COLO668 (cell line): ENCODE data around the gene ZNF330.
"Not testable (repeated sequence)": the region's sequence is repeated elsewhere in the genome, so short reads cannot be mapped to it uniquely, and the experiment has no call there.

Experiments
- DNase-seq: peaks from one replicate; lab custom pipeline; 2025; ENCODE audit not compliant: unreplicated experiment; lab: John Stamatoyannopoulos, UW

The ZNF330 gene

DNA sequence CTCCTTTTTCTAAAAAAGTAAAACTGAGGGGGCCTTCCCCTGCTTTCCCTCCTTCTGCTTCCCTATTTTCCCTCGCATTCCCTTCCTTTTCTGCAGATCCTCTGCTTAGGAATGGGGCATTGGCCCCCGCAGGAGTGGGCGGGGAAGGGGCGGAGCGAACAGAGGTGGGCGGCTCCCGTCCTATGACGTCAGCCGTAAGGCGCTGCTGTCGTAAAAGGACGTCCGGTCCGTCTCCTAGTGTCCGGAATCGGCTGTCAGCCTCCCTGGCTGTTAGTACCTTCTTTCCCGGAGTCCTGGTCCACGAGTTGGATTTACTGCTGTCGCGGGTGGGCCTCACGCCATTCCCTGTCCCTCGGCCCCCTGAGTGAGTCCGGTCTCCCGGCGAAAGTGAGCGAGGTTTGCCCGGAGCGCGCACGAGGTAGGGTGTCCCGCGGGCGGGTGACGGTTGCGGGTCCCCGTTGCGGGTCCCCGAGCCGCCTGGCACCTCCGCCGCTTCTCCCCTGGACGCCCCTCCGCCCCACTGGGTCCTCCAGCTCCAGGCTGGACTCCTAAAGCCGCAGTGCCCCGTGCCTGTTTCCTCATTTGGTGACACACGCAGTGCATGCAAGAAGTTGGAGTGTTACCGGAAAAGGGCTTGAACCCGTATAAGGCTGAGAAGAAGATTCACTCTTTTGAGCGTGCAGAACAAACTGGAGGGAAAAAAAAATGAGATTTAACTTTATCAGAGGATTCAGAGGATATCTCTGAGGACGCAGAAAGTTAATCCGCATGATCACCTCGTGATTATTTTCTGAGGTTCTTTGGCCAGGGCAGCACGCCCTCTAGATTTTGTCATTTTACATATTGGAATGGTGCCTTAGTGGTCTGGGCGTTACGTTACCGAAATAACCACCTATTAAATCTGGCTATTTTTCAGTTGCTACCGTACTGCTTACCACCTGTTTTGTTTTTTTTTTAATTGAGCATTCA lies at the start of gene ZNF330:
TSS of gene ZNF330 (plus strand) at position 205 of the 969 bp plus-strand sequence. CDS start 1,477 bp downstream, outside the sequence.
- peak; percentile 86 for DNase-seq

DNA sequence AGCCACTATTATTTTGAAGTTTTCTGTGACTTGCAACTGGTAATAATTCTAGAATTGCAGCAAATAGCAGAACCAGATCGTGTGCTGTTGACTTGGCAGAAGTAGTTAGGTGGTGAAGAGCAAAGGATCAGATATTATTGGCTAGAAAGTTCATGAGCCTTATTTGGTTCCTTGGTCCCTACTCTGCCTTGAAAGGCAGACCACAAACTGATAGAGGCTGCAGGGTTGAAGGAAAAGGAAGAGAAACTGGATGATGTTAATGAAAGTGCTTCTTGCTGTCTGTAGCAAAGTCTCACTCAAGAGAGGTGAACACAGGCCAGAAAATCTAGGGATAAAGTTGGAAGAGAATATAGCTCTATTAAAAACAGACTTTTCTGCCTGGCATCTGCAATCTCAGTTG lies 46.2 kb upstream of the ZNF330 start:
- no peak for DNase-seq

DNA sequence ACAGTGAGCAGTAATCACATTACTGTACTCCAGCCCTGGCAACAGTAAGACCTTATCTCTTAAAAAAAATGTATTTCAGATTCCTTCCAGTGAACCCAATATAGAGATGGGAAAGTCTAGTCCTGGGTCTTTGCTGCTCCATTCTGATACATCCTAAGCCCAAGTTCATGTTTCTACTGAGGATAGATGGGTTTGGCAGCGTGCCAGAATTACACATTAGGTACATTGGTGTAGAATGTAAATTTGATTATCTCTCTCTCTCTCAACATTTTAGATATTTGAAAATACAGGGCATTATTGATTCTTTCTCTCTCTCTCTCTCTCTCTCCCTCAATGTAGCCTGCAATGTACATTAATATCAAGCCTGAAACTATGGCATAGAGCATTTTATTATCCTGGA lies 43.5 kb upstream of the ZNF330 start:
- DNase-seq: peak; percentile 7

DNA sequence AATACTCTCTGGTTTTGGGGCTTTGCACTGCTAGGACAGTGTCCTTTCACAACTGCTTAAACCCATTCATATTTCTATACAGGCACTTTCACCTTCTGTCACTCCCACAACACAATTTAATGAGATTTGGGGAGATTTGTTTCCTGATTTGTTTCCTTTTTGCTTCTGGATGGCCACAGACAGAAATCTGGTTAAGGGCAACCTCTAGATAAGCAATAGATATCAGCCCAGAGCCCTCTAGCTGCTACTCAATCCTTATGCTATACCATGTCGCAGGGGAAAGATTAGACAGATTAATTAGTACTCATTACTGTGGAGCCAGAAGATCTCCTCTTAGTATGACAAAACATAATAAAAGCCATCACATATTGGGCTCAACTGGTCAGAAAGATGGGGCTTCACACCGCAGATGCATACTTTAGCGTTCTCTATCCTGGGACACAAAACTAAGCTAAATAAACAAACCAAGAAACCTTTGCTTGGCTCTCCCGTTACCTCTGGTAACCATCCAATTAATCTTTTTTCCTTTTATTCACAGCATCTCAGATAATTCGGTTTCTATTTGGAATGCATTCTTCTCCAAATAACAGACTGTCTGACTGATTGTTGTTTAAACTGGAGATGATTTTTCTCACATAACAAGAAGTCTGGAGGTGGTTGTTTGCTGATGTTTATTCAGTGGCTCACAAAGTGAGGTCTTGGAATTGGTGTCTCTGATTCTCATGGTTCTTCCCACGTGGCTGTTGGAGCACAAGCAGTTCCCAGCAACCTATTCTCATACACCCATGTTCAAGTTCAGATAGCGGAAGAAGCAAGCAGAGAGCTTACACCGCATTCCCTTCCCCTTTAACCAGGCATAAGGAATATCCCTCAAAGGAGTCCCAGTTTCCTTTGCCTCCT lies 41.0 kb upstream of the ZNF330 start:
- no peak for DNase-seq

DNA sequence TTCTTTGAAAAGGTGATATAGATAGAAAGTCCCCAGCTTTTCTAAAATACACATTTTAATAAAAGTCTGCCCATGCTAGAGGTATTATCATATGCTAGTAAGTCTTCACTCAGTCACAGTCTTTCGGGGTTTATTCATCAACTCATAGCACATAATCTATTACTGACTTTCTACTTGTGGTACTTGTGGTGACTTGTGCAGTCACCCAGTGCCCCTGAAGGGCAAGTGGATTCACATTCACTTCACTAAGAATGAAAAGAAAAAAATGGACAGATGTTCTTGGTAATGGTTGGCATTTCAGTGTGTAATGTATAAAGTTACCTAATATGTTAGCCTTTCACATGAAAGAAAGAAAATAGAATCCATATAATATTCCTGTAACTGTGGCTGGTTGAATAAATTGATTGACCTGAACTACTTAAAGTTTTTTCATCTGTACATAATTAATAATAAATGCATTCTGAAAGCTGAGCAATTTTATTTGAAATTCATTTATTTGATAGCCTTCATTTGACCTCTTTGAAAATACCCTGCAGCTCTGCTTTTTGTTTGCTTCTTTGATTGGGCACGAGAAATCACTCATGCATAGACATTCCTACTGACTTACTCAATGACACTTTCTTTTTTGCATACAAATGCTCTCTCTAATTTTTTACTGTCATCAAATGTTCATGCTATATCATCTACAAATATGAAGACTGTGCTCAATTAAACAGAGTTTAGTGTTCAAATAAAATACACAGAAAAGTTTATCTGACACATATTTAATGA lies 39.5 kb upstream of the ZNF330 start:
- no peak for DNase-seq

DNA sequence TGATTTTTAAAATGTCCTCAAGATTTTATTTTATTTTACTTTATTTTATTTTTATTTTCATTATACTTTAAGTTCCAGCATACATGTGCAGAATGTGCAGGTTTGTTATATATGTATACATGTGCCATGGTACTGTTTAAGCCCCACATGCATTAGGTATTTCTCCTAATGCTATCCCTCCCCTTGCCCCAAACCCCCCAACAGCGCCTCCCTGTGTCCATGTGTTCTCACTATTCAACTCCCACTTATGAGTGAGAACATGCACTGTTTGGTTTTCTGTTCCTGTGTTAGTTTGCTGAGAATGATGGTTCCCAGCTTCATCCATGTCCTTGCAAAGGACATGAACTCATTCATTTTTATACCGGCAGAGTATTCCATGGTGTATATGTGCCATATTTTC lies 37.2 kb upstream of the ZNF330 start:
- DNase-seq: not testable (repeated sequence)

DNA sequence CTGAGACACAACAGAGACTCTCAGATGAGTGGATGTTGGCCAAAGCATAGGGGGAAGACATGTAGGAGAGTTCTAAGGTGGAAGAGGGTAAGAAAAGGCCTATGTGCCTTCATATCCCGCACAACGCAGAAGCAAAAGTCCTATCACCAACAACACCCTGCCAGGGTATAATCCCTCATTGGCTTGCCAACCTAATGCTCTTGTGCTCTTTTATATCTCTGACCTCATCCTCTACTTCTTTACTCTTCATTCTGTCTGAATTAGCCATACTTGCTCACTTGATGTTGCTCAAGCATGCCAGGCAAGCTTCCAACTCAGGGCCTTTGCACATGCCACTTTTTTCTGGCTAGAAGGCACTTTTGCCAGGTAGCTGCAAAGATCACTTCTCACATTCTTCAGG lies 28.1 kb upstream of the ZNF330 start:
- no peak for DNase-seq

DNA sequence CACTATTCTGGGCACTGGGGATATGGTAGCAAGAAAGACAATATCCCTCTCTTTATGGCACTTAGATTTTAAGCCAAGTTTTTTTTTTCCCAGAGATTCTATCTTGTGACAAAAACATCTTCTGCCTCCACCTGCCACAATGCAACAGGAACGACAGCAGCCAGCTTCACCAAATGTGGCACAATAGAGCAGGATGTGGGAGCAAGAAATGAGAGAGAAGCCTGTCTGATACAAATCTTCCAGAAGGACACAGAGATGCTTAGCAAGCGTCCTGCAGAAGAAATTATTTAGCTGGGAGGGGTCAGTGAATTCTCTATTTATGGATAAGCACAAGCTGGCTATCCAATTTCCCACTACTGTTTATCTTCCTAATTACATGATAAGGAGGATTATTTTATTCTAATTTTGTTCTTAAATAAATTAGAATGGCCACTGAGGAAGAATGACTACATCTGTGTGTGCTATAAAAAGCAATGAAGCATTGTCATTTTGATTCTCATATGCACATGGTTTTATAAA lies 27.1 kb upstream of the ZNF330 start:
- no peak for DNase-seq

DNA sequence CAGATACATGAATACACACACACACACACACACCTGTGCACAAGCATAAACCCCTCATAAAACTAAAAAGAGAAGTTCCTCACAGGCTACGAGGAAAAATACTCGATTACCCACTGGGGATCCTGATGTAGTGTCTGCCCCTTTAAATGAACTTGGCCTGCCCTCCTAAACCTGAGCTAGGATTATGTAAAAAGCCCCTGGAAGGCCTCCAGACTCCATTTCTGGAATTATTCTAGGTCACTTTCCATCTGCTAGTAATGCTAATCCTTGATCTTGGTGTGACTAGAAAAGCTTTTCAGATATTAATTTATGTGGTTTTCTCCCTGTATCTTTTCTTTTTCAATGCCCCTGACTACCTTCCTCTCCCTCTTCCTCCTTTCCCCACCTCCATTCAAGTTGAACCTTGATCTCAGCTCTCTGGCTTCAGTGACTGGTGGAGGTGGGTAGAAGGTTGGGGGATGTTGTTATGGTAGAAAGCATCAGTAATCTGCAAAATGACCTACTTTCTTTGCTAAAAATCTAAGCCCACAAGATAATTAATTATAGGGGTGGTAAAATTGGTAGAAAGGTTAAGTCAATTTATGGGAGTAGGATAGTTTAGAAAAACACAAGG lies 25.5 kb upstream of the ZNF330 start:
- no peak for DNase-seq

DNA sequence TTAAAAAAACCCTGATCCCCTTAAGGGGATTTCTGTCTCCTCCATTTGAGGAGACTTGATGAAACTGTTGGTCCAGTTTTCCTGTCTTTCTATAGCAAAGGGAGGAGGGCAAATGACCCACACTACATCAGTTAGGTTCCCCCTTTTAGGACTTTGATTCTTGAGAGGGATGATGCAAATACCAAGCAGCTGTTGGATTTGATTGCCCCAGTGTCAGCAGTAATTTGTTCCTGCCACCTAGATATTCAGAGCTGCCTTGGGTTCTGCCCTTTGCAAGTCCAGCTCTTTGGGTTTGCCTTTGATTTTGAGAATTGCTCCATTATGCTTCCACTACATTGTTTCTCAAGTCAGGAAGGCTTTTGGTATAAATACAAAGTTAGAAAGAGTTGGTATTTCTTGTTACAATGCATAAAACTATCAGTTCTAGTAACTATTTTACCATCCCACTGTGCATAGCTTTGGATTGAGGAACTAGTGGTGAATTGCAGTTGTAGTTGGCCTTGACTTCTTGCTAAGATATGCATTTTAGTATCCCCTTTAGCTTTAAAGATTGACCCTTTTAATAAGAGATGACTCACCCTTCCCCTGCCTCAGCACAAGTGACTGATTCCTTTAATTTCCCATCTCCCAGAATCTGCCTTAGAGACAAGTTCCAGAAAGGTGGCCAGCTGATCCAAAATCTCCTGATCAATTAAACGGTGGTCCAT lies 24.3 kb upstream of the ZNF330 start:
- no peak for DNase-seq

DNA sequence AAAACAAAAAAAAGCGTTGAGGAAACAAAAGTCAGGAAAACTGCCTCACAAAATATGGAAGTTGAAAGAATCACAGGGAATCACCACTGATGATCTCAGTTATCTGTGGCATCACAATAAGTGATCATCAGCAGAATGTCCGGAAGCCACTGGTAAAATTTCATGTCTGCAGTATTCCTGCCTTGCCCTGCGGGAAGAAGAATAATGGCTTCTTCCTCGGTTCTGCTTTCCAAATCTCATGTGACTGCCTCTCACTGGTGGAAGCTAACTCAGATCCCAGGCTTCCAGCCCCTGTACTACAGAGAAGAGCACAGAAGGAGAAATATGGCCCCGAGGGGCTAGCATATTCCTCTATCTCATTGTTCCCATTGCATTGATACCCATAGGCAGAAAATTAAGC lies 12.7 kb upstream of the ZNF330 start:
- DNase-seq: no peak

DNA sequence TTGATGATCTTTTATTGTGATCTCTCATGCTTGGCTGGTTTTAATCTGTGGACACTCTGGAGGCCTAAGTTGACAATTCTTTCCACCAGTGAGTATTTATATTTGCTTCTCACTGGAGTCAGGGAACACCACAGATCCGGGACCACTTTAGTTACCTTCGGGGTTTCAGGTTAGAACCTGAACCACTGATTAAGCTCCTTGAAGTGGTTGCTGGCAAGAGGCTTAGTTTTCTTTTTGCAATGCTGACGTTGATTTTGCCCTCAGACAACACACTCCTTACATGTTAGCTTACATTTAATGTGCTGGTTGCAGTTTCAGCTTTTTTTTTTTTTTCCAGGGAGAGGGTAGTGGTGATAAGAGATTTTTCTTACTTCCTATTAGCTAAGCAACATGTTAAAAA lies 10.5 kb upstream of the ZNF330 start:
- no peak for DNase-seq

DNA sequence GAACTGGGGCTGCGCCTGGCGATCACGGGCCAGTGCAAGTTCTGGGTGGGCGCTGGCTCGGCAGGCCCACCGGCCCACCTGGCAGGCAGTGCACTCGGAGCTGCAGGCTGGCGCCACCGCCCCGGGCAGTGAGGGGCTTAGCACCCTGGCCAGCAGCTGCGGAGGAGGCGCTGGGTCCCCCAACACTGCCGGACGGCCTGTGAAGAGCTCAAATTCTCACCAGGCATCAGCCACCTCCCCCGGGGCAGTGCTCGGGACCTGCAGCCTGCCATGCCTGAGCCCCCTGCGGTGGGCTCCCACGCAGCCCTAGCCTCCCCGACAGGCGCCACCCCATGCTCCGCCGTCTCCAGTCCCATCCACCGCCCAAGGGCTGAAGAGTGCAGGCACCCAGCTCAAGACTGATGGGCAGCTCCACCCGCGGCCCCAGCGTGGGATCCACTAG lies 7.1 kb upstream of the ZNF330 start:
- no peak for DNase-seq

DNA sequence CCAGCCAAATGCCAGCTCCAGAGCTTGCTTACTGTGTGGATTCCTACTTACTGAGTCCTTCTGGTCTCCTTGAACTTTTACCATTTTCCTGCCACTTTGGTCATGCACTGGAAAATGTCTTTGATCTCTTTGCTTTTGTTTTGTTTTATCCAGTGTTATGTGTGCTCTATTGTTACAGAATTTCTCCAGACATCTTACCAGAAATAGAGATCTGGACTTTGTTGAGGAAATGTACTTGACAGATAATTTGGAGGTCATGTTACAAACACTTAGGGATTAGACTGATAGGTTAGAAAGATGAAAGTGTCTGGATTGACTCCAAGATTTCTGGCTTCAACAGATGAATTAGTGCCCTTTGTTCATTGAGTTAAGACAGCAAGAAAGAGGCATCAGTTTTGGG lies 5.7 kb upstream of the ZNF330 start:
- DNase-seq: no peak

DNA sequence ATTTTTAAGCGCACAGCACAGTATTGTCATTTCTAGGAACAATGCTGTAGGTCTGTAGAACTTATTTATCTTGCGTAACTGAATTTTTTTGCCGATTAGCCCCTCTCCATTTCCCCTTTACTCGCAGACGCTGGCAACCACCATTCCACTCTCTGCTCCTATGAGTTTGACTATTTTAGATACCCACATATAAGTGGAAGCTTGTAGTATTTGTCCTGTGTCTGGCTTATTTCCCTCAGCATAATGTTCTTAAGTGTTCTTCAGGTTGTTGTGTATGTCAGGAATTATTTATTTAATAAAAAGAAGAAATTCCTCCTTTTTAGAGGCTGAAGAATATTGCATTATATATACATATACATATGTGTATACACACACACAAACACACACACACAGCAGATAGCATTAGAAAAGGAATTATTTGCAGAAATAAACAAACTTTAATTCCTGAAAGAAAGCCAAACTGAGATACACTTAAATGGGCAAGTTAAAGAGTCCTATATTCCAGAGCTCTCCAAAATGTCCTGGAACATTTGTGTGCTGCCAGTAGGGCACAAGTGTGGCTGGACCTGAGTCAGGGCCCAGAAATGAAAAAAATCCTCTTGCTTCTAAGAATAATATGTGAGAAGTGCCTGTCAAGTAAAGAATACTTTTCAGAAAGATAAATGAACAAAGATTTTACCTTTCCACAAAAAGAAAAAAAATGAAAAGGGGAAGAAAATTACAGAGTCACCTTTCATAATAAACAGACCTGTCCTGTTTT lies 4.5 kb upstream of the ZNF330 start:
- no peak for DNase-seq

DNA sequence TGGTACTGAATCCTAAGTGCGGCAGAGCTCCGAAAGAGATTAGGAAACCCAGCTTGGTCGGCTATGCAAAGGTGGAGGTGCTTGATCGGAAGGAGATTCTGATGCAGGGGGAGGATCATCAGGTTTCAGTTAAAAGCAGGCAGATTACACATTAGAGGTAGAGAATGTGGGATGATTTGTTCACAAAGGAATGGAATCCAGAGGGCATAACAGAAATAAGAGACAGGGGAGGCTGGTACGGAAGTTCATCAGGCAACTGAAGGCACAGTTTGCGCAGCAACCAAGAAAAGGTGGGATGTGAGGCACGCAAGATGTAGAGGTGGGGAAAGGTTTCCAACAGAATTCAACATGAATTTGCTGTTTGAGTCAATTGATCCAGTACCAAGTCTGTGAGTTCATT lies 424 bp upstream of the ZNF330 start:
- no peak for DNase-seq

DNA sequence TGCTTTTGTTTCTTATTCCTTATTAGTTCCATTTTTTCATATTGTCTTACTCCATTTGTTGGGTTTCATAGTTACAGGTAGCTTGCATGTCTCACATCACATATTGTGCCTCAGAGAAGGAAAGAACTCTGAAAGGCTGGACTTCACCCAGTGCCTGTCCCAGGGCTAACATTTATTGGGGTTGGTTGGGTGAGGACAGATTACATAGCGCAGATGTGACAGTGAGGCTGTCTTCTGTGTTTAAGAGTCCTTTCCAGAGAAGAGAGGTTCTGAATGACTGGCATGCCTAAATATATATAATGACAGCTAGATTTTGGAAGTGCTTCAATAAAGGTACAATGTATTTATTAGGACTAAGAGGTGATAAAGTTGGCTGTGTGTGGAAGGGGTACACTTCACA lies 2.7 kb downstream of the ZNF330 start:
- no peak for DNase-seq

DNA sequence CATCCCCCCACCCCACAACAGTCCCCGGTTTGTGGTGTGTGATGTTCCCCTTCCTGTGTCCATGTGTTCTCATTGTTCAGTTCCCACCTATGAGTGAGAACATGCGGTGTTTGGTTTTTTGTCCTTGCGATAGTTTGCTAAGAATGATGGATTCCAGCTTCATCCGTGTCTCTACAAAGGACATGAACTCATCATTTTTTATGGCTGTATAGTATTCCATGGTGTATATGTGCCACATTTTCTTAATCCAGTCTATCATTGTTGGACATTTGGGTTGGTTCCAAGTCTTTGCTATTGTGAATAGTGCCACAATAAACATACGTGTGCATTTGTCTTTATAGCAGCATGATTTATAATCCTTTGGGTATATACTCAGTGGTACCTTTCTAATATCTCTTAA lies 6.6 kb downstream of the ZNF330 start:
- not testable (repeated sequence) for DNase-seq
